ENCODE measurements around the gene GBF1. TPM values are rescaled to one million over a fixed set of nuclear protein-coding genes. Genes with fewer than 3 reads are reported as not detected.

The GBF1 gene
- total and polyA plus RNA-seq, 2 of the 13 experiments (the other 11 are each of a cell fraction or from before 2014, with no cell fraction given): 17.1 to 21.9 TPM

DNA sequence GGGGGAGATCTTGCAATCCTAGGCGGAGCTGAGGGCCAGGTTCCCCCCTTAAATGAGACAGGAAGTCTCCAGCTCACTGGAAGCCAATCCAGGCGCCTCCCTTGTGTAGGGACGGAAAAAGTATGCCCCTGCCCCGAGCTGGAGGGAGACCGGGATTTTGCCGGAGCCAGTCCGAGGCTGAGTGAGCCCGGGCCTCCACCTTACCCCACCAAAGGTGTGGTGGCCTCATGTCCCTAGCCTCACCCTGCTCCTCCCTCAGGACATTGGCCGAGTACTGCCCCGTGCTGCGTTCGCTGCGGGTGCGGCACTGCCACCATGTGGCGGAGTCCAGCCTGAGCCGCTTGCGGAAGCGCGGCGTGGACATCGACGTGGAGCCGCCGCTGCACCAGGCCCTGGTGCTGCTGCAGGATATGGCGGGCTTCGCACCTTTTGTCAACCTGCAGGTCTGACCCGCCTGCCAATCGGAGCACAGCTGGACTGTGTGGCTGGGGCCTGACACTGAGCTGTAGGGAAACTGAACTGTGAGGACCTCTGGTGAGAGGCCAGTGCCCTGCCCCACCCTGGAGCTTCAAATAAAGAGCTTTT is 177.3 kb downstream of the GBF1 start (continued):
- TF ChIP-seq ZKSCAN1 (IDR thresholded peaks at IDR 0.05; ENCODE audit: low read length) (no peak), IRF1 (CRISPR knock-in tag; IDR thresholded peaks at IDR 0.05; ENCODE audit: low read depth) (0 out of 2 replicates have a peak, but pooled peaks have one; percentile 55), HMG20A (CRISPR knock-in tag; IDR thresholded peaks at IDR 0.05; ENCODE audit: borderline replicate concordance) (0 out of 2 replicates have a peak, but pooled peaks have one; percentile 26), CREM (IDR thresholded peaks at IDR 0.05) (0 out of 2 replicates have a peak, but pooled peaks have one; percentile 7), CREM (CRISPR knock-in tag; IDR thresholded peaks at IDR 0.05) (0 out of 2 replicates have a peak, but pooled peaks have one; percentile 6), TFAP4 (IDR thresholded peaks at IDR 0.05; ENCODE audit: borderline replicate concordance, low read depth) (no peak), HDAC2 (CRISPR knock-in tag; IDR thresholded peaks at IDR 0.05) (peak; percentile 89; the same call in 1 of the 2 replicates), NCOR1 (IDR thresholded peaks at IDR 0.05; ENCODE audit: borderline replicate concordance, low read length) (no peak), DPF2 (CRISPR knock-in tag; IDR thresholded peaks at IDR 0.05; ENCODE audit: borderline replicate concordance, low read depth) (no peak), HIVEP1 (CRISPR knock-in tag; IDR thresholded peaks at IDR 0.05) (peak; percentile 93), PLRG1 (conservative IDR thresholded peaks at IDR 0.05) (no peak), ZKSCAN5 (CRISPR knock-in tag; IDR thresholded peaks at IDR 0.05) (peak; percentile 64; the same call in 1 of the 2 replicates), ZNF24 (IDR thresholded peaks at IDR 0.05) (no peak), CAMTA2 (CRISPR knock-in tag; IDR thresholded peaks at IDR 0.05; ENCODE audit: borderline replicate concordance) (no peak; the same call in 1 of the 2 replicates), KDM5B (CRISPR knock-in tag; IDR thresholded peaks at IDR 0.05; ENCODE audit: borderline replicate concordance) (peak; percentile 82), ZNF260 (CRISPR knock-in tag; IDR thresholded peaks at IDR 0.05; ENCODE audit: borderline replicate concordance, low read depth) (0 out of 2 replicates have a peak, but pooled peaks have one; percentile 42), SOX6 (IDR thresholded peaks at IDR 0.05) (no peak), SOX6 (CRISPR knock-in tag; IDR thresholded peaks at IDR 0.05) (no peak), ZNF121 (CRISPR knock-in tag; IDR thresholded peaks at IDR 0.05) (peak; percentile 91), SIN3A (IDR thresholded peaks at IDR 0.05; ENCODE audit: borderline replicate concordance, low read depth, low read length) (0 out of 2 replicates have a peak, but pooled peaks have one; percentile 59), ZNF776 (CRISPR knock-in tag; IDR thresholded peaks at IDR 0.05) (no peak), SUZ12 (IDR thresholded peaks at IDR 0.05; ENCODE audit: low read depth, low read length) (no peak), TEAD2 (CRISPR knock-in tag; IDR thresholded peaks at IDR 0.05) (no peak), ZNF282 (IDR thresholded peaks at IDR 0.05; ENCODE audit: partially characterized antibody) (no peak), ZNF614 (CRISPR knock-in tag; IDR thresholded peaks at IDR 0.05; ENCODE audit: borderline replicate concordance) (peak; percentile 49; the same call in 1 of the 2 replicates), PRMT3 (CRISPR knock-in tag; IDR thresholded peaks at IDR 0.05; ENCODE audit: borderline replicate concordance, low read depth) (peak; percentile 91)
